ENCODE results near the gene ABCG8.
A peak's percentile ranks its signal among the peaks of the same experiment; 100 is the strongest.

ABCG8 gene

DNA sequence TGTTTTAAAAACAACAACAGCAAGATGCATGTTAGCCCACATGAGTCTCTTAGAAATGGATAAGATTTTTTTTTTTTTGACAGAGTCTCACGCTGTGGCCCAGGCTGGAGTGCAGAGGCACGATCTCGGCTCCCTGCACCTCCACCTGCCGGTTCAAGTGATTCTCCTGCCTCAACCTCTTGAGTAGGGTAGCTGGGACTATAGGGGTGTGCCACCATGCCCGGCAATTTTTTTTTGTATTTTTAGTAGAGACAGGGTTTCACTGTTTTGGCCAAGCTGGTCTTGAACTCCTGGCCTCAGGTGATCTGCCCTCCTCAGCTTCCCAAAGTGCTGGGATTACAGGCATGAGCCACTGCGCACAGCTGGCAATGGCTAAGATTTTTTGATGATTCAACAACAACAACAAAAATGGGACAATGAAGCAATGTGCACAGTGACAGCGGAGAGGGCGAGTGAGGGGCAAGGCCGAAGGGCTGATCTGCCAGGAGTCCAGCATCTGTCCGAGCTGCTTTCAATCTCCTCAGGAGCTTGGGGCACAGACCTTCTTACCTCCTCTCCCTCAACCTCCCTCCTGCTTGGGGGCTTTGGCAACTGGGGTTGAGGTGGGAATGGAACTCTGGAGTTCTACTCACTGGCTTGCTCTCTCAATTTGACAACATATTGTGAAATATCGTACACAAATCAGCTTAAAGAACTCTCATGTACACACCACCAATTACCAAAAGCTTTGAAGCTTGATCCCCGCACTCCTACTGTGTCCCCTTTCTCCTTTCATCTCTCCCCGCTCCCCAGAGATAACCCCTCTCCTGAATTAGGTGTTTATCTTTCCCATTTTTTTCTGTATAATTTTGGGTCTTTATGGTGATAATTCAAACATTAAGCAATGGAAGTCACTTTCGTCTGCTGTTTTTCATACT is 3.4 kb downstream of the ABCG8 start:
- ATAC-seq (no peak), DNase-seq (no peak)
- Mint-ChIP-seq H3K4me1 (no peaks in the 10 kb centered on the region), H3K4me3 (no peak overlapping the region), H3K9me3 (no peaks in the 10 kb centered on the region), H3K27ac (no peak overlapping the region), H3K27me3 (peaks cover 7% of the 10 kb centered on the region)

DNA sequence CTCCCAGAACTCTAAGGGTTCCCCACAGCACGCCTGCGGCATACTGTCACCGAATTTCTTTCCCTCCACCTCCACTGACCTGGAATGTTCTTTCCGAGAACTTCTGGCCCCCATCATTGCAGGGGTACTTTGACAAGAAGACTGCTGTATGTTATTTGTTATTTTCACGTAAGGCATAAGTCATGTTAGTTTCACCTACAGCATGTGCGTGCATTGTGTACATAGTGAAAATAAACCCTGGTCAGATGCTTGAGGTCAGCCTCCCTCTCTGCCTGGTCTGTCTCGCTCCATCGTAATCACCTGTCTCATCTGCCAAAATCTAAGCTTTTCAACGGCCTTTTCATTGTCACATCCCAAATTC is 4.1 kb downstream of the ABCG8 start:
- no peak overlapping the region for H3K4me3 Mint-ChIP-seq
- no peaks in the 10 kb centered on the region for H3K9me3 Mint-ChIP-seq
- H3K27ac Mint-ChIP-seq = no peak overlapping the region
- H3K4me1 Mint-ChIP-seq = no peaks in the 10 kb centered on the region
- ATAC-seq (no peak), DNase-seq (no peak)
- H3K27me3 Mint-ChIP-seq = peaks cover 7% of the 10 kb centered on the region

DNA sequence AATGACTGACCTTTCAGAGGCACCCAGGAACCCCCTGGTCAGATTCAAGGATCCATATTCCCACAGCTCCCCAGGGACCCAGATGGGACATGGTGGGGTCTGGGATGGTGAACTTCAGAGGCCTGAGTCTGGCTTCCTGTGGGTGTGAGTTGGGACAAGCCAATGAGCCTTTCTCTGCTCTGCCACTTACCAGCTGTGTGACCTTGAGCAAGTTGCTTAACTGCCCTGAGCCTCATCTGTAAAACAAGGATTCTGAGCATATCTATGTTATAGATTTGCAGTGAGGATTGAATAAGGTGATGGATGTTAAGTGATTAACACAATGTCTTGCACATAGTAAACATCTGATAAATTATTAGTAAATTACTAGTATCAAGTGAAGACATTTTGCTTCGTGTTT is 6.4 kb downstream of the ABCG8 start:
- DNase-seq (no peak), ATAC-seq (no peak)
- no peak overlapping the region for H3K4me3 Mint-ChIP-seq
- peaks cover under 1% of the 10 kb centered on the region for H3K27me3 Mint-ChIP-seq
- no peak overlapping the region for H3K27ac Mint-ChIP-seq
- H3K4me1 Mint-ChIP-seq = no peaks in the 10 kb centered on the region
- no peaks in the 10 kb centered on the region for H3K9me3 Mint-ChIP-seq

GRCh38 chr2:43846140-43846793 is 7.5 kb downstream of the ABCG8 start:
- H3K4me1 Mint-ChIP-seq = no peaks in the 10 kb centered on the region
- no peaks in the 10 kb centered on the region for H3K9me3 Mint-ChIP-seq
- no peak for DNase-seq
- ATAC-seq = no peak
- H3K27ac Mint-ChIP-seq = peak overlapping the region in 1 of 2 donors; percentile 13
- peaks cover 4% of the 10 kb centered on the region for H3K27me3 Mint-ChIP-seq
- H3K4me3 Mint-ChIP-seq = no peak overlapping the region

DNA sequence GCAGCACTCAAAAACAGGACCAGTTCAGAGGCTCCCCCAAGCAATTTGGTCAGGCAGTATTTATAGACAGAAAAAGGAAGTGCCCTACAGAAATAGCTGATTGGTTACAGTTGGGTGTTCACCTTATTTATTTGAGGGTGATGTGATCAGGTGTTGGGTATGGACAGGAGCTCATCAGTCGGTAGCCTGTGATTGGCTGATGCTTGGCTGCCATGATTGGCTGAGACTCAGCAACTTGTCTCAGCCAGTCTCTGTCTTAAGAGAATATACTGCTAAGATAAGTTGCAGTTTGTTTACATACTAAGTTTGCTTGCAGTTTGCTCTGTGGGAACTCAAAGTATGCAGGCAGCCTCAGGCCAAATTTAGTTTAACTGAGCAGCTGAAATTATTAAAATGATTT is 9.4 kb downstream of the ABCG8 start:
- Mint-ChIP-seq H3K27me3 (peaks cover 16% of the 10 kb centered on the region), H3K27ac (no peak overlapping the region), H3K4me1 (no peaks in the 10 kb centered on the region), H3K4me3 (no peak overlapping the region), H3K9me3 (no peaks in the 10 kb centered on the region)
- no peak for ATAC-seq
- no peak for DNase-seq

- H3K4me3 Mint-ChIP-seq = no peak overlapping the region
- H3K4me1 Mint-ChIP-seq = no peaks in the 10 kb centered on the region
- DNase-seq = no peak
- H3K27me3 Mint-ChIP-seq = peaks cover 35% of the 10 kb centered on the region
- H3K27ac Mint-ChIP-seq = no peak overlapping the region
- ATAC-seq = no peak
- H3K9me3 Mint-ChIP-seq = no peaks in the 10 kb centered on the region
Measured at GRCh38 chr2:43851011-43851980, 12.5 kb downstream of the ABCG8 start.

- no peaks in the 10 kb centered on the region for H3K4me1 Mint-ChIP-seq
- DNase-seq = no peak
- H3K27ac Mint-ChIP-seq = no peak overlapping the region
- no peaks in the 10 kb centered on the region for H3K9me3 Mint-ChIP-seq
- peaks cover 45% of the 10 kb centered on the region for H3K27me3 Mint-ChIP-seq
- ATAC-seq = peak; percentile 23
- H3K4me3 Mint-ChIP-seq = no peak overlapping the region
Measured at GRCh38 chr2:43852196-43852730, 13.5 kb downstream of the ABCG8 start.

GRCh38 chr2:43853141-43854081 is 14.6 kb downstream of the ABCG8 start:
- peaks cover 56% of the 10 kb centered on the region for H3K27me3 Mint-ChIP-seq
- no peak overlapping the region for H3K4me3 Mint-ChIP-seq
- no peaks in the 10 kb centered on the region for H3K9me3 Mint-ChIP-seq
- H3K4me1 Mint-ChIP-seq = no peaks in the 10 kb centered on the region
- peak overlapping the region in 1 of 2 donors; percentile 8 for H3K27ac Mint-ChIP-seq
- DNase-seq = no peak
- no peak for ATAC-seq

DNA sequence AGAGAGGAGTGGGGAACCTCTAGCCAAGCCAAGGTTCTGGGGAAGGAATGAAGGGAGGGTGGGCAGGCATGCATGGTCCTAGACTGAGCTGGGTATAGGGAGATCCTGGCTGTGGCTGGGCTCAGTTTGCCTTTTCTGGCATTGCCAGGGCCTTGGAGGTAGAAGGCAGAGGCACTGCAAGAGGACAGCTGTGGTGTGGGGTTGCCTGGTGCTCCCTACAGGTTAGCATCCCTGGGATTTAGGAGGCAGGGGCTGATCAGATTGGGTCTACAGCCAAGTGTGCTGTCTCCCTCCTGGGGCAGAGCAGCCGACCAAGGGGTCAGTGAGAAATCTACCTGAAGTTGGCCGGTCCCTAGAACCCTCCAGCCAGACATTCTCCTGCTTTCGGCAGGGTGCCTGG is 15.9 kb downstream of the ABCG8 start:
- no peak for ATAC-seq
- peaks cover 69% of the 10 kb centered on the region for H3K27me3 Mint-ChIP-seq
- H3K9me3 Mint-ChIP-seq = no peaks in the 10 kb centered on the region
- no peak overlapping the region for H3K4me3 Mint-ChIP-seq
- H3K4me1 Mint-ChIP-seq = no peaks in the 10 kb centered on the region
- no peak for DNase-seq
- no peak overlapping the region for H3K27ac Mint-ChIP-seq

- no peaks in the 10 kb centered on the region for H3K9me3 Mint-ChIP-seq
- no peak for DNase-seq
- no peak overlapping the region for H3K4me3 Mint-ChIP-seq
- H3K4me1 Mint-ChIP-seq = no peaks in the 10 kb centered on the region
- H3K27me3 Mint-ChIP-seq = peaks cover 75% of the 10 kb centered on the region
- no peak for ATAC-seq
- no peak overlapping the region for H3K27ac Mint-ChIP-seq
Measured at GRCh38 chr2:43855292-43855691, 16.5 kb downstream of the ABCG8 start.

DNA sequence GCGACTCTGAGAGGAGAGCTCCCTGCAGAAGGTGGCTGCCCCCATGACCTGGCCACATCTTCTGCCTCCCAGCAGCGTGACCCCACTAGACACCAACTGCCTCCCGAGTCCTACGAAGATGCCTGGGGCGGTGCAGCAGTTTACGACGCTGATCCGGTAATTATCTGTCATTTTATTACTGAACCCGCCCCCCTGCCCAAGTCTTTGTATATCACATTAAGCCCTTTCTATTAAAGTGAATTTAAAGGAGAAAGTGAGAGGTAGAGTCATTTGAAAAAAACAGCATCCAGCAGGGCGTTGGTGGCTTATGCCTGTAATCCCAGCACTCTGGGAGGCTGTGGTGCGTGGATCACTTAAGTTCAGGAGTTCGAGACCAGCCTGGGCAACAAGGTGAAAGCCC is 33.4 kb downstream of the ABCG8 start:
- ATAC-seq = no peak

DNA sequence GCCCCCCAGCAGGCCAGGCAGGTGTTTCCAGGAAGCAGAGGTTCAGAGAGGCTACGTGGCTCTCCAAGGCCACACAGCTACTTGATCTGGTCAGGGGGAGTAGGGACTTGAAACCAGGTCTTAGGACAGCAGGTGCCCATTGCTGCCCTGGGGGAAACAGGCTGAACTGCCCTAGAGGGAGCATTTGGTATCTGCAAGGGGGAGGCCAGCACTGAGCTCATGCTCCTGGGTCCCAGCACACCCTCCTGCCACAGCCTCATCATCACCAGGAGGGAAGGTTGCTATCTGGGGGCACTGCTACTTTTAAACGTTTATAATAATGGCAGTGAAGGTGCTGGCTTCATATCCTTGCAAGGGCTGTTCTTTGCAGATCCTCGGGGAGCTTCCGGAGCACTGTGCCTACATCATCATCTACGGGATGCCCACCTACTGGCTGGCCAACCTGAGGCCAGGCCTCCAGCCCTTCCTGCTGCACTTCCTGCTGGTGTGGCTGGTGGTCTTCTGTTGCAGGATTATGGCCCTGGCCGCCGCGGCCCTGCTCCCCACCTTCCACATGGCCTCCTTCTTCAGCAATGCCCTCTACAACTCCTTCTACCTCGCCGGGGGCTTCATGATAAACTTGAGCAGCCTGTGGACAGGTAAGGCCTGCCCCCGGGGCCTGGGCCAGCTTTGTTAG is 36.1 kb downstream of the ABCG8 start:
- ATAC-seq (no peak), DNase-seq (no peak)
- Mint-ChIP-seq H3K27ac (peak overlapping the region in 1 of 2 donors; percentile 28), H3K4me1 (peaks cover 8% of the 10 kb centered on the region), H3K9me3 (no peaks in the 10 kb centered on the region), H3K4me3 (no peak overlapping the region), H3K27me3 (peaks cover 49% of the 10 kb centered on the region)

More for the DNA sequence above, 33.4 kb downstream of the ABCG8 start:
- no peak overlapping the region for H3K27ac Mint-ChIP-seq
- H3K4me1 Mint-ChIP-seq = no peaks in the 10 kb centered on the region
- no peaks in the 10 kb centered on the region for H3K9me3 Mint-ChIP-seq
- no peak for DNase-seq
- peaks cover 76% of the 10 kb centered on the region for H3K27me3 Mint-ChIP-seq
- no peak overlapping the region for H3K4me3 Mint-ChIP-seq

- DNase-seq (peak; percentile 69 to 71), ATAC-seq (peak; percentile 84)
- Mint-ChIP-seq H3K4me3 (no peak overlapping the region), H3K27me3 (peaks cover 23% of the 10 kb centered on the region), H3K9me3 (no peaks in the 10 kb centered on the region), H3K27ac (no peak overlapping the region), H3K4me1 (peaks cover 8% of the 10 kb centered on the region)
Measured at GRCh38 chr2:43877782-43878464, 39.2 kb downstream of the ABCG8 start.
